Fibroblast of lung (primary cell): ENCODE measurements around the gene PLEKHH2. TPM values are rescaled to one million over a fixed set of nuclear protein-coding genes. Genes with fewer than 3 reads are reported as not detected.
A peak's percentile ranks its signal among the peaks of the same experiment; 100 is the strongest.

Experiments
- DNase-seq, 2 donors: peaks; one replicate each; pipeline versions ENCODE4 v3.0.0 to v3.0.0-alpha.2; 2010; ENCODE audit warnings: low read depth in 2 of 2
- H2AFZ ChIP-seq: 2 replicates; pipeline ENCODE4 v1.5.1; 2012; ENCODE audit warnings: low read length, control low read depth, inconsistent platforms
- H3K27ac ChIP-seq: 2 replicates; pipeline ENCODE4 v1.5.1; 2011; ENCODE audit warnings: low read length, control low read depth; ENCODE audit not compliant: insufficient read depth
- H3K27me3 ChIP-seq: 2 replicates; pipeline ENCODE4 v1.5.1; 2011; ENCODE audit warnings: mild to moderate bottlenecking, low read length; ENCODE audit not compliant: control insufficient read depth, insufficient read depth
- H3K36me3 ChIP-seq: 2 replicates; pipeline ENCODE4 v1.5.1; 2011; ENCODE audit warnings: low read length; ENCODE audit not compliant: control insufficient read depth, insufficient read depth
- H3K4me1 ChIP-seq: 2 replicates; pipeline ENCODE4 v1.5.1; 2011; ENCODE audit warnings: low read length; ENCODE audit not compliant: control insufficient read depth, insufficient read depth; ENCODE audit errors: extremely low read depth
- H3K4me2 ChIP-seq: 2 replicates; pipeline ENCODE4 v1.5.1; 2011; ENCODE audit warnings: low read length, control low read depth; ENCODE audit not compliant: insufficient read depth; ENCODE audit errors: extremely low read depth
- H3K4me3 ChIP-seq, 4 experiments: fragments of 200-600 bp in 1 of 4; sonication (generic) in 1 of 4; replicated peaks in 1 of 4; 2 replicates each; pipeline ENCODE4 v1.5.1; 2011 to 2016; ENCODE audit warnings: low read length in 4 of 4, low read depth in 3 of 4, mild to moderate bottlenecking in 3 of 4, control low read depth in 2 of 4, inconsistent platforms in 1 of 4, mixed read lengths in 1 of 4; ENCODE audit not compliant: insufficient read depth in 1 of 4; ENCODE audit errors: control extremely low read depth in 1 of 4
- H3K79me2 ChIP-seq: 2 replicates; pipeline ENCODE4 v1.5.1; 2012; ENCODE audit warnings: mild to moderate bottlenecking, low read length, inconsistent platforms; ENCODE audit not compliant: control insufficient read depth, insufficient read depth
- H3K9ac ChIP-seq: 2 replicates; pipeline ENCODE4 v1.5.1; 2011; ENCODE audit warnings: mild to moderate bottlenecking, low read length, control low read depth; ENCODE audit not compliant: insufficient read depth
- H3K9me3 ChIP-seq: 2 replicates; pipeline ENCODE4 v1.5.1; 2012; ENCODE audit warnings: low read depth, low read length; ENCODE audit not compliant: control insufficient read depth, insufficient read depth
- H4K20me1 ChIP-seq: 2 replicates; pipeline ENCODE4 v1.5.1; 2011; ENCODE audit warnings: low read length; ENCODE audit not compliant: control insufficient read depth, insufficient read depth; ENCODE audit errors: extremely low read depth
- EZH2 ChIP-seq: IDR thresholded peaks from 2 replicates; pipeline ENCODE4 v1.5.1; 2012; ENCODE audit warnings: low read length, control low read depth, mild to moderate bottlenecking; ENCODE audit errors: missing control alignments
- polyA plus RNA-seq, 2 donors: library from polyadenylated mRNA; depleted of rRNA in 1 of 2; stranded (reverse) in 1 of 2; unstranded in 1 of 2; fragments of >200 nt; gene quantifications; 2 replicates each; pipeline ENCODE4 v1.2.1, GENCODE V29; 2011 to 2012; ENCODE audit warnings: missing spikeins in 1 of 2
- total RNA-seq: library from RNA; depleted of rRNA; stranded (reverse); fragments of >200 nt; gene quantifications from 2 replicates; pipeline ENCODE4 v1.2.1, GENCODE V29; 2014
- TF ChIP-seq, protein P1 (sequence below), 2 donors: IDR thresholded peaks in 1 of 2; conservative IDR thresholded peaks in 1 of 2; 1 replicate in 1 of 2; 2 replicates in 1 of 2; pipeline ENCODE4 v1.5.1; 2011 to 2012; ENCODE audit warnings: low read length in 2 of 2, control low read depth in 1 of 2, inconsistent platforms in 1 of 2, low read depth in 1 of 2, mild to moderate bottlenecking in 1 of 2

The PLEKHH2 gene
- total and polyA plus RNA-seq, 2 donors (not counting 1 experiment from before 2014, with no cell fraction given): 6.9 to 14.0 TPM

- no peak for TF ChIP-seq EZH2
- TF ChIP-seq, protein P1, sequence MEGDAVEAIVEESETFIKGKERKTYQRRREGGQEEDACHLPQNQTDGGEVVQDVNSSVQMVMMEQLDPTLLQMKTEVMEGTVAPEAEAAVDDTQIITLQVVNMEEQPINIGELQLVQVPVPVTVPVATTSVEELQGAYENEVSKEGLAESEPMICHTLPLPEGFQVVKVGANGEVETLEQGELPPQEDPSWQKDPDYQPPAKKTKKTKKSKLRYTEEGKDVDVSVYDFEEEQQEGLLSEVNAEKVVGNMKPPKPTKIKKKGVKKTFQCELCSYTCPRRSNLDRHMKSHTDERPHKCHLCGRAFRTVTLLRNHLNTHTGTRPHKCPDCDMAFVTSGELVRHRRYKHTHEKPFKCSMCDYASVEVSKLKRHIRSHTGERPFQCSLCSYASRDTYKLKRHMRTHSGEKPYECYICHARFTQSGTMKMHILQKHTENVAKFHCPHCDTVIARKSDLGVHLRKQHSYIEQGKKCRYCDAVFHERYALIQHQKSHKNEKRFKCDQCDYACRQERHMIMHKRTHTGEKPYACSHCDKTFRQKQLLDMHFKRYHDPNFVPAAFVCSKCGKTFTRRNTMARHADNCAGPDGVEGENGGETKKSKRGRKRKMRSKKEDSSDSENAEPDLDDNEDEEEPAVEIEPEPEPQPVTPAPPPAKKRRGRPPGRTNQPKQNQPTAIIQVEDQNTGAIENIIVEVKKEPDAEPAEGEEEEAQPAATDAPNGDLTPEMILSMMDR (conservative IDR thresholded peaks at IDR 0.05 in 1 of 2, IDR thresholded peaks at IDR 0.05 in 1 of 2; ENCODE audit: low read depth in 1 of 2, low read length in 2 of 2): no peak
- Histone ChIP-seq H3K4me3 (no peak overlapping the region), H3K4me1 (no peaks in the 10 kb centered on the region), H2AFZ (no peak overlapping the region), H3K36me3 (no peaks in the 10 kb centered on the region), H3K9me3 (no peaks in the 10 kb centered on the region), H3K79me2 (no peaks in the 10 kb centered on the region), H3K27ac (no peak overlapping the region), H4K20me1 (no peaks in the 10 kb centered on the region), H3K9ac (no peak overlapping the region), H3K4me2 (no peak overlapping the region), H3K27me3 (no peaks in the 10 kb centered on the region)
- DNase-seq: no peak
Measured at GRCh38 chr2:43794956-43795355, 157.9 kb downstream of the PLEKHH2 start.

GRCh38 chr2:43796206-43796605 lies 159.1 kb downstream of the PLEKHH2 start:
- TF ChIP-seq, protein P1 (conservative IDR thresholded peaks at IDR 0.05 in 1 of 2, IDR thresholded peaks at IDR 0.05 in 1 of 2; ENCODE audit: low read depth in 1 of 2, low read length in 2 of 2): no peak
- TF ChIP-seq EZH2: no peak
- H3K36me3 ChIP-seq: no peaks in the 10 kb centered on the region
- no peak overlapping the region for H3K9ac ChIP-seq
- no peaks in the 10 kb centered on the region for H3K79me2 ChIP-seq
- no peaks in the 10 kb centered on the region for H4K20me1 ChIP-seq
- no peak for DNase-seq
- H3K4me1 ChIP-seq: no peaks in the 10 kb centered on the region
- H3K27me3 ChIP-seq: no peaks in the 10 kb centered on the region
- no peak overlapping the region for H3K4me2 ChIP-seq
- H3K4me3 ChIP-seq: no peak overlapping the region
- no peak overlapping the region for H3K27ac ChIP-seq
- H2AFZ ChIP-seq: no peak overlapping the region
- no peaks in the 10 kb centered on the region for H3K9me3 ChIP-seq

DNA sequence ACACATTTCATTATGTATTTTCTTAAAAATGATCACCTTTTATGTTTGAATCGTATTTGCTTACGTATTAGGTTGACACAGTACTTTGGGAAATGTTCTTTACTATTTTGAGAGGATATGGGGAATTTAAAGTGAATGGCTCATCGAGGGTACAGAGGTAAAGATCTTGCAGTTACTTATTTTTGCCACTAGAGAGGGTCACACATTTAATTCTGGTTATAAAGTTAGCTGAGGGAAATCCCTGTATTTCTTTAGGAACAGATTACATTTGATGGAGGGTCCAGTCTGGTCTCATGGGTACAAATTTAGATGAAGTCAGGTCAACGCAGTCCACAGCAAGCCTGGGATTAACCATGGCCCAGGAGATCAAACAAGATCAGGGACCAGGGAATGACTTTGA lies 161.2 kb downstream of the PLEKHH2 start:
- H3K4me2 ChIP-seq: no peak overlapping the region
- no peaks in the 10 kb centered on the region for H3K36me3 ChIP-seq
- no peaks in the 10 kb centered on the region for H3K79me2 ChIP-seq
- TF ChIP-seq EZH2: no peak
- TF ChIP-seq, protein P1 (conservative IDR thresholded peaks at IDR 0.05 in 1 of 2, IDR thresholded peaks at IDR 0.05 in 1 of 2; ENCODE audit: low read depth in 1 of 2, low read length in 2 of 2): peak in 1 of 2 donors; percentile 32
- no peaks in the 10 kb centered on the region for H4K20me1 ChIP-seq
- DNase-seq: no peak
- no peaks in the 10 kb centered on the region for H3K27me3 ChIP-seq
- no peaks in the 10 kb centered on the region for H3K9me3 ChIP-seq
- H3K27ac ChIP-seq: no peak overlapping the region
- H2AFZ ChIP-seq: no peak overlapping the region
- no peak overlapping the region for H3K9ac ChIP-seq
- H3K4me1 ChIP-seq: no peaks in the 10 kb centered on the region
- no peak overlapping the region for H3K4me3 ChIP-seq
